ENCODE data around the gene REV3L. TPM values are rescaled to one million over a fixed set of nuclear protein-coding genes. Genes with fewer than 3 reads are reported as not detected.
"Not testable (repeated sequence)": the region's sequence is repeated elsewhere in the genome, so short reads cannot be mapped to it uniquely, and the experiment has no call there.

REV3L gene
- total and polyA plus RNA-seq, 2 donors (not counting 1 experiment from before 2014, with no cell fraction given): 42.9 to 127 TPM

GRCh38 chr6:111329882-111330633 is 153.0 kb downstream of the REV3L start:
- Histone ChIP-seq H3K27me3 (ENCODE audit: control insufficient read depth, insufficient read depth, low read length) (no peaks in the 10 kb centered on the region), H3K4me1 (ENCODE audit: control insufficient read depth, extremely low read depth, insufficient read depth, low read length) (no peaks in the 10 kb centered on the region), H3K4me2 (ENCODE audit: extremely low read depth, insufficient read depth, low read length) (no peak overlapping the region), H3K9me3 (ENCODE audit: control insufficient read depth, insufficient read depth, low read depth, low read length) (no peaks in the 10 kb centered on the region), H2AFZ (ENCODE audit: low read length) (no peak overlapping the region), H3K36me3 (ENCODE audit: control insufficient read depth, insufficient read depth, low read length) (peaks cover 12% of the 10 kb centered on the region), H3K27ac (ENCODE audit: insufficient read depth, low read length) (no peak overlapping the region), H3K4me3 (replicated peaks in 1 of 4; ENCODE audit: control extremely low read depth in 1 of 4, insufficient read depth in 1 of 4, low read depth in 3 of 4, low read length in 4 of 4) (no peak overlapping the region), H4K20me1 (ENCODE audit: control insufficient read depth, extremely low read depth, insufficient read depth, low read length) (no peaks in the 10 kb centered on the region), H3K9ac (ENCODE audit: insufficient read depth, low read length) (no peak overlapping the region), H3K79me2 (ENCODE audit: control insufficient read depth, insufficient read depth, low read length) (no peaks in the 10 kb centered on the region)
- peak in 1 of 2 donors; percentile 3 for DNase-seq (ENCODE audit: low read depth in 2 of 2)
- TF ChIP-seq CTCF (conservative IDR thresholded peaks at IDR 0.05 in 1 of 2, IDR thresholded peaks at IDR 0.05 in 1 of 2; ENCODE audit: low read depth in 1 of 2, low read length in 2 of 2) (no peak), EZH2 (IDR thresholded peaks at IDR 0.05; ENCODE audit: low read length, missing control alignments) (no peak)

- Histone ChIP-seq H3K9me3 (ENCODE audit: control insufficient read depth, insufficient read depth, low read depth, low read length) (no peaks in the 10 kb centered on the region), H3K4me1 (ENCODE audit: control insufficient read depth, extremely low read depth, insufficient read depth, low read length) (no peaks in the 10 kb centered on the region)
Observed at GRCh38 chr6:111326563-111326962, 156.5 kb downstream of the REV3L start.

GRCh38 chr6:111322145-111322544 is 160.9 kb downstream of the REV3L start:
- DNase-seq (ENCODE audit: low read depth in 2 of 2): no peak
- TF ChIP-seq EZH2 (IDR thresholded peaks at IDR 0.05; ENCODE audit: low read length, missing control alignments): no peak
- no peak for TF ChIP-seq CTCF (conservative IDR thresholded peaks at IDR 0.05 in 1 of 2, IDR thresholded peaks at IDR 0.05 in 1 of 2; ENCODE audit: low read depth in 1 of 2, low read length in 2 of 2)
- Histone ChIP-seq H3K36me3 (ENCODE audit: control insufficient read depth, insufficient read depth, low read length) (no peaks in the 10 kb centered on the region), H3K4me3 (replicated peaks in 1 of 4; ENCODE audit: control extremely low read depth in 1 of 4, insufficient read depth in 1 of 4, low read depth in 3 of 4, low read length in 4 of 4) (no peak overlapping the region), H3K27me3 (ENCODE audit: control insufficient read depth, insufficient read depth, low read length) (no peaks in the 10 kb centered on the region), H3K79me2 (ENCODE audit: control insufficient read depth, insufficient read depth, low read length) (no peaks in the 10 kb centered on the region), H2AFZ (ENCODE audit: low read length) (no peak overlapping the region), H3K9ac (ENCODE audit: insufficient read depth, low read length) (no peak overlapping the region), H3K9me3 (ENCODE audit: control insufficient read depth, insufficient read depth, low read depth, low read length) (no peaks in the 10 kb centered on the region), H3K4me2 (ENCODE audit: extremely low read depth, insufficient read depth, low read length) (no peak overlapping the region), H3K4me1 (ENCODE audit: control insufficient read depth, extremely low read depth, insufficient read depth, low read length) (no peaks in the 10 kb centered on the region), H4K20me1 (ENCODE audit: control insufficient read depth, extremely low read depth, insufficient read depth, low read length) (peaks cover 1% of the 10 kb centered on the region), H3K27ac (ENCODE audit: insufficient read depth, low read length) (no peak overlapping the region)

More at GRCh38 chr6:111326563-111326962, 156.5 kb downstream of the REV3L start:
- no peak for DNase-seq (ENCODE audit: low read depth in 2 of 2)
- TF ChIP-seq CTCF (conservative IDR thresholded peaks at IDR 0.05 in 1 of 2, IDR thresholded peaks at IDR 0.05 in 1 of 2; ENCODE audit: low read depth in 1 of 2, low read length in 2 of 2) (no peak), EZH2 (IDR thresholded peaks at IDR 0.05; ENCODE audit: low read length, missing control alignments) (no peak)
- no peak overlapping the region for H3K4me3 ChIP-seq (replicated peaks in 1 of 4; ENCODE audit: control extremely low read depth in 1 of 4, insufficient read depth in 1 of 4, low read depth in 3 of 4, low read length in 4 of 4)
- H3K27ac ChIP-seq (ENCODE audit: insufficient read depth, low read length): no peak overlapping the region
- H3K79me2 ChIP-seq (ENCODE audit: control insufficient read depth, insufficient read depth, low read length): no peaks in the 10 kb centered on the region
- H2AFZ ChIP-seq (ENCODE audit: low read length): no peak overlapping the region
- no peak overlapping the region for H3K4me2 ChIP-seq (ENCODE audit: extremely low read depth, insufficient read depth, low read length)
- H4K20me1 ChIP-seq (ENCODE audit: control insufficient read depth, extremely low read depth, insufficient read depth, low read length): peaks cover 1% of the 10 kb centered on the region
- no peaks in the 10 kb centered on the region for H3K27me3 ChIP-seq (ENCODE audit: control insufficient read depth, insufficient read depth, low read length)
- peaks cover 5% of the 10 kb centered on the region for H3K36me3 ChIP-seq (ENCODE audit: control insufficient read depth, insufficient read depth, low read length)
- H3K9ac ChIP-seq (ENCODE audit: insufficient read depth, low read length): no peak overlapping the region

- H3K4me3 ChIP-seq (replicated peaks in 1 of 4; ENCODE audit: control extremely low read depth in 1 of 4, insufficient read depth in 1 of 4, low read depth in 3 of 4, low read length in 4 of 4): not testable (repeated sequence)
Observed at GRCh38 chr6:111307950-111308349, 175.1 kb downstream of the REV3L start.

More at GRCh38 chr6:111307950-111308349, 175.1 kb downstream of the REV3L start:
- peaks cover 11% of the 10 kb centered on the region for H3K36me3 ChIP-seq (ENCODE audit: control insufficient read depth, insufficient read depth, low read length)
- not testable (repeated sequence) for H3K79me2 ChIP-seq (ENCODE audit: control insufficient read depth, insufficient read depth, low read length); H3K9ac ChIP-seq (ENCODE audit: insufficient read depth, low read length); DNase-seq (ENCODE audit: low read depth in 2 of 2); H3K4me2 ChIP-seq (ENCODE audit: extremely low read depth, insufficient read depth, low read length); H3K27ac ChIP-seq (ENCODE audit: insufficient read depth, low read length); H3K4me1 ChIP-seq (ENCODE audit: control insufficient read depth, extremely low read depth, insufficient read depth, low read length); H3K27me3 ChIP-seq (ENCODE audit: control insufficient read depth, insufficient read depth, low read length); H3K9me3 ChIP-seq (ENCODE audit: control insufficient read depth, insufficient read depth, low read depth, low read length); H2AFZ ChIP-seq (ENCODE audit: low read length); H4K20me1 ChIP-seq (ENCODE audit: control insufficient read depth, extremely low read depth, insufficient read depth, low read length)

Measured in fibroblast of lung (primary cell).